Omental fat pad (tissue), 4 donors: ENCODE results near the gene NCOA4. TPM values are rescaled to one million over a fixed set of nuclear protein-coding genes. Genes with fewer than 3 reads are reported as not detected.
"Not testable (repeated sequence)": the region's sequence is repeated elsewhere in the genome, so short reads cannot be mapped to it uniquely, and the experiment has no call there.

Experiments used
- ATAC-seq: fragments of 150-250 bp; one replicate; pipeline ENCODE4 v1.9.1; 2016; ENCODE audit warnings: mild to moderate bottlenecking, moderate library complexity; ENCODE audit not compliant: low FRiP score
- DNase-seq: peaks from one replicate; pipeline ENCODE4 v3.0.0-alpha.2; 2019; ENCODE audit warnings: low spot score
- CTCF ChIP-seq, 3 donors: fragments of 450-650 bp; IDR thresholded peaks; one replicate each; pipeline ENCODE4 v1.5.1; 2016 to 2017; ENCODE audit warnings: antibody characterized with exemption in 3 of 3, mild to moderate bottlenecking in 3 of 3, moderate library complexity in 2 of 3
- total RNA-seq, 4 donors: library from RNA; depleted of rRNA; stranded (reverse); fragments of >200 nt; gene quantifications; one replicate each; pipeline ENCODE4 v1.1.0, GENCODE V29; 2016

NCOA4 gene
- total RNA-seq, 4 donors from 2014 or later, result 145 to 161 (median 154) TPM

- no peak for TF ChIP-seq CTCF (IDR thresholded peaks at IDR 0.05)
- ATAC-seq (no peak), DNase-seq (no peak)
These were observed 27.3 kb downstream of the NCOA4 start for GRCh38 chr10:46002916-46003693.

- ATAC-seq, DNase-seq: not testable (repeated sequence)
These were observed 28.2 kb downstream of the NCOA4 start for GRCh38 chr10:46002189-46002687.

- TF ChIP-seq CTCF (IDR thresholded peaks at IDR 0.05), result no peak
- DNase-seq (no peak), ATAC-seq (no peak)
These were observed 29.2 kb downstream of the NCOA4 start for GRCh38 chr10:46001187-46001756.

GRCh38 chr10:46000538-46000937 is 29.9 kb downstream of the NCOA4 start:
- ATAC-seq (no peak), DNase-seq (no peak)
- no peak for TF ChIP-seq CTCF (IDR thresholded peaks at IDR 0.05)

GRCh38 chr10:45999955-46000354 is 30.5 kb downstream of the NCOA4 start:
- not testable (repeated sequence) for ATAC-seq

GRCh38 chr10:45997994-45998763 is 32.2 kb downstream of the NCOA4 start:
- no peak for TF ChIP-seq CTCF (IDR thresholded peaks at IDR 0.05)
- DNase-seq (no peak), ATAC-seq (no peak)

More at GRCh38 chr10:45999955-46000354, 30.5 kb downstream of the NCOA4 start:
- DNase-seq, result not testable (repeated sequence)

GRCh38 chr10:45997557-45997956 is 32.9 kb downstream of the NCOA4 start:
- TF ChIP-seq CTCF (IDR thresholded peaks at IDR 0.05), result no peak
- DNase-seq (no peak), ATAC-seq (no peak)

GRCh38 chr10:45985590-45985989 is 44.8 kb downstream of the NCOA4 start:
- not testable (repeated sequence) for ATAC-seq

GRCh38 chr10:45984473-45984872 is 46.0 kb downstream of the NCOA4 start:
- not testable (repeated sequence) for DNase-seq, ATAC-seq

More at GRCh38 chr10:45985590-45985989, 44.8 kb downstream of the NCOA4 start:
- DNase-seq, result not testable (repeated sequence)

GRCh38 chr10:45983538-45984186 is 46.8 kb downstream of the NCOA4 start:
- ATAC-seq, DNase-seq: not testable (repeated sequence)

- DNase-seq, ATAC-seq: not testable (repeated sequence)
These were observed 49.1 kb downstream of the NCOA4 start for GRCh38 chr10:45981367-45981766.

- not testable (repeated sequence) for ATAC-seq, DNase-seq
These were observed 51.9 kb downstream of the NCOA4 start for GRCh38 chr10:45978554-45978953.
